CD14-positive monocyte (primary cell): ENCODE measurements around the gene DIS3L2. TPM values are rescaled to one million over a fixed set of nuclear protein-coding genes. Genes with fewer than 3 reads are reported as not detected.
A peak's percentile ranks its signal among the peaks of the same experiment; 100 is the strongest.

Source experiments
- DNase-seq, 3 donors: peaks; one replicate each; pipeline ENCODE4 v3.0.0-alpha.2; 2011 to 2022
- H2AFZ ChIP-seq: 2 replicates; pipeline ENCODE4 v1.6.0; 2012; ENCODE audit warnings: mild to moderate bottlenecking, low read depth, low read length, inconsistent platforms; ENCODE audit not compliant: insufficient read depth, poor library complexity, severe bottlenecking
- H3K27ac ChIP-seq, 2 donors: 1 replicate in 1 of 2; 2 replicates in 1 of 2; pipeline ENCODE4 v1.5.1; 2012 to 2013; ENCODE audit warnings: low read length in 2 of 2, control low read depth in 1 of 2, inconsistent platforms in 1 of 2, low read depth in 1 of 2, mild to moderate bottlenecking in 1 of 2
- H3K27me3 ChIP-seq, 2 donors: one replicate each; pipeline versions ENCODE4 v1.6.0 to v1.6.1; 2011 to 2013; ENCODE audit warnings: low read length in 2 of 2; ENCODE audit not compliant: control insufficient read depth in 2 of 2, insufficient read depth in 2 of 2
- H3K36me3 ChIP-seq, 2 donors: replicated peaks in 1 of 2; 1 replicate in 1 of 2; 2 replicates in 1 of 2; pipeline versions ENCODE4 v1.5.1 to v1.6.1; 2012 to 2013; ENCODE audit warnings: low read length in 2 of 2, control low read depth in 1 of 2, inconsistent platforms in 1 of 2, mild to moderate bottlenecking in 1 of 2; ENCODE audit not compliant: insufficient read depth in 2 of 2, control insufficient read depth in 1 of 2
- H3K4me1 ChIP-seq, 2 donors: 1 replicate in 1 of 2; 2 replicates in 1 of 2; pipeline versions ENCODE4 v1.5.1 to v1.6.1; 2012 to 2013; ENCODE audit warnings: low read length in 2 of 2, control low read depth in 1 of 2, inconsistent platforms in 1 of 2, mild to moderate bottlenecking in 1 of 2, moderate library complexity in 1 of 2; ENCODE audit not compliant: insufficient read depth in 2 of 2, control insufficient read depth in 1 of 2
- H3K4me2 ChIP-seq: replicated peaks from 2 replicates; pipeline ENCODE3; 2012; ENCODE audit warnings: low read length, moderate library complexity, mild to moderate bottlenecking; ENCODE audit not compliant: poor library complexity, severe bottlenecking; ENCODE audit errors: extremely low read depth
- H3K4me3 ChIP-seq, 3 experiments: fragments of 200-600 bp in 1 of 3; sonication (generic) in 1 of 3; replicated peaks in 1 of 3; 1 replicate in 2 of 3; 2 replicates in 1 of 3; pipeline ENCODE4 v1.5.1; 2011 to 2013; ENCODE audit warnings: low read length in 3 of 3, mild to moderate bottlenecking in 3 of 3, control low read depth in 2 of 3, low read depth in 2 of 3, inconsistent platforms in 1 of 3, moderate library complexity in 1 of 3
- H3K79me2 ChIP-seq: 2 replicates; pipeline ENCODE4 v1.6.0; 2012; ENCODE audit warnings: mild to moderate bottlenecking, control low read depth, inconsistent platforms, low read length, moderate library complexity; ENCODE audit not compliant: insufficient read depth
- H3K9ac ChIP-seq: 2 replicates; pipeline ENCODE4 v1.6.0; 2017; ENCODE audit warnings: low read length, mild to moderate bottlenecking; ENCODE audit not compliant: insufficient read depth, poor library complexity, severe bottlenecking
- H3K9me3 ChIP-seq, 2 donors: replicated peaks in 1 of 2; 1 replicate in 1 of 2; 2 replicates in 1 of 2; pipeline versions ENCODE4 v1.5.1 to v1.6.1; 2012 to 2013; ENCODE audit warnings: low read length in 2 of 2, control low read depth in 1 of 2; ENCODE audit not compliant: control insufficient read depth in 1 of 2, insufficient read depth in 1 of 2
- H4K20me1 ChIP-seq: 2 replicates; pipeline ENCODE4 v1.6.0; 2012; ENCODE audit warnings: mild to moderate bottlenecking, low read length, control low read depth, moderate library complexity; ENCODE audit not compliant: insufficient read depth
- H3K27ac Mint-ChIP-seq, 7 donors: one replicate each; pipeline ENCODE4 v1.8.0; 2020; ENCODE audit warnings: mild to moderate bottlenecking in 7 of 7, mixed read lengths in 7 of 7, moderate library complexity in 6 of 7, inconsistent platforms in 2 of 7
- H3K27me3 Mint-ChIP-seq, 3 donors: one replicate each; pipeline ENCODE4 v1.8.0; 2021 to 2022; ENCODE audit warnings: low read depth in 3 of 3, mild to moderate bottlenecking in 3 of 3, mixed read lengths in 3 of 3, moderate library complexity in 3 of 3, inconsistent platforms in 1 of 3
- H3K36me3 Mint-ChIP-seq, 2 donors: one replicate each; pipeline ENCODE4 v1.8.0; 2020; ENCODE audit warnings: mixed read lengths in 2 of 2, inconsistent platforms in 1 of 2, mild to moderate bottlenecking in 1 of 2
- H3K4me1 Mint-ChIP-seq: one replicate; pipeline ENCODE4 v1.8.0; 2020; ENCODE audit warnings: mild to moderate bottlenecking, mixed read lengths
- H3K4me3 Mint-ChIP-seq, 2 donors: one replicate each; pipeline ENCODE4 v1.8.0; 2020; ENCODE audit warnings: mild to moderate bottlenecking in 2 of 2, mixed read lengths in 2 of 2, moderate library complexity in 1 of 2
- H3K9me3 Mint-ChIP-seq, 7 donors: one replicate each; pipeline ENCODE4 v1.8.0; 2020 to 2022; ENCODE audit warnings: mixed read lengths in 7 of 7, mild to moderate bottlenecking in 6 of 7, moderate library complexity in 6 of 7, inconsistent platforms in 2 of 7
- WGBS: methylation state at CpG from one replicate; pipeline ENCODE4 v1.1.5; 2013; ENCODE audit warnings: missing lambda C conversion rate; ENCODE audit not compliant: insufficient coverage; 5-methylcytosine and 5-hydroxymethylcytosine counted together
- intact Hi-C, 2 donors: fragments of 100-400 bp; cut with micrococcal nuclease; formaldehyde crosslinking; loops; one replicate each; pipeline versions ENCODE4 v1.15.0 to v1.15.1; 2023
- polyA plus RNA-seq, 3 donors: library from polyadenylated mRNA; depleted of rRNA in 1 of 3; unstranded in 2 of 3; stranded (reverse) in 1 of 3; fragments of 300-500 nt in 2 of 3; fragments of >200 nt in 1 of 3; fragmentation: Illumina TruSeq in 2 of 3; gene quantifications; 1 replicate in 2 of 3; 2 replicates in 1 of 3; pipeline ENCODE4 v1.2.3, GENCODE V29; 2012 to 2021
- TF ChIP-seq, protein P1 (sequence below): fragments of 200-600 bp; IDR thresholded peaks from one replicate; pipeline ENCODE4 v1.8.0; 2022; ENCODE audit warnings: antibody characterized with exemption, mild to moderate bottlenecking

The DIS3L2 gene
- polyA plus RNA-seq, 3 donors = 6.0 to 21.7 (median 6.4) TPM

DNA sequence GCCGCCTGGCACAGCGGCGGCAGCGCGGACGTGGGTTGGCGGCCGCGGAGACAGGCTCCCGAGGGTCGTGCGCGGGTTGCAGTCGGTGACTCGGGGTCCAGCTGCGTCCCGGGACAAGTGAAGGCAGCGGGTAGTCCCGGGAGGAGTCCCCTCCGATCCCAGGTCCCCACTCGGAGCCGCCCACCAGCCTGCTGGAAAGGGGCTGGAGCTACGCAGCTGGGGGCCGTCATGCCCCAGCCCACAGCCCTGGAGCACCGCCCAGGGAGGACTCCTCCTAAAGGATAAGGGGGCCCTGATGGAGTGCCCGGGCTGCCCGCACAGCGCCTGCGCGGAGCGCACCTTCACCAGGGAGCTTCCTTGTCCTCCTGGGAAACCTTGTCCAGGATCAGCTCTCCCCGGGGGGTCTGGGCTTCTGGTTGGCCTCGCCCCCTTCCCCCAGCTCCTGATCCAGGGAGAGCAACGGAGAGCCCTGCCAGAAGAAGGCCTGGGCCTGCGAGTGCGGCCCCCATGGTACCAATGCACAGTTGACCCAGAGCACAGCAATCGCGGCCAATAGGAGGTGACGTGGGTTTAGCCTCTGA is 391.1 kb downstream of the DIS3L2 start:
- Mint-ChIP-seq H3K27me3 (peaks cover 40 to 64% (median 42%) of the 10 kb centered on the region in 3 donors), H3K4me3 (peak overlapping the region in 1 of 2 donors; percentile 15), H3K4me1 (no peaks in the 10 kb centered on the region), H3K27ac (no peak overlapping the region), H3K36me3 (no peaks in the 10 kb centered on the region), H3K9me3 (peaks cover 0 to 13% (median 8%) of the 10 kb centered on the region in 7 donors)
- Histone ChIP-seq H3K4me1 (no peaks in the 10 kb centered on the region), H2AFZ (no peak overlapping the region), H3K9ac (no peak overlapping the region), H4K20me1 (no peaks in the 10 kb centered on the region), H3K27ac (no peak overlapping the region), H3K36me3 (no peaks in the 10 kb centered on the region), H3K4me3 (no peak overlapping the region), H3K9me3 (no peaks in the 10 kb centered on the region), H3K4me2 (no peak overlapping the region), H3K79me2 (no peaks in the 10 kb centered on the region), H3K27me3 (peaks cover 2 to 44% of the 10 kb centered on the region in 2 donors)
- intact Hi-C loops = no loop called here
- TF ChIP-seq, protein P1, sequence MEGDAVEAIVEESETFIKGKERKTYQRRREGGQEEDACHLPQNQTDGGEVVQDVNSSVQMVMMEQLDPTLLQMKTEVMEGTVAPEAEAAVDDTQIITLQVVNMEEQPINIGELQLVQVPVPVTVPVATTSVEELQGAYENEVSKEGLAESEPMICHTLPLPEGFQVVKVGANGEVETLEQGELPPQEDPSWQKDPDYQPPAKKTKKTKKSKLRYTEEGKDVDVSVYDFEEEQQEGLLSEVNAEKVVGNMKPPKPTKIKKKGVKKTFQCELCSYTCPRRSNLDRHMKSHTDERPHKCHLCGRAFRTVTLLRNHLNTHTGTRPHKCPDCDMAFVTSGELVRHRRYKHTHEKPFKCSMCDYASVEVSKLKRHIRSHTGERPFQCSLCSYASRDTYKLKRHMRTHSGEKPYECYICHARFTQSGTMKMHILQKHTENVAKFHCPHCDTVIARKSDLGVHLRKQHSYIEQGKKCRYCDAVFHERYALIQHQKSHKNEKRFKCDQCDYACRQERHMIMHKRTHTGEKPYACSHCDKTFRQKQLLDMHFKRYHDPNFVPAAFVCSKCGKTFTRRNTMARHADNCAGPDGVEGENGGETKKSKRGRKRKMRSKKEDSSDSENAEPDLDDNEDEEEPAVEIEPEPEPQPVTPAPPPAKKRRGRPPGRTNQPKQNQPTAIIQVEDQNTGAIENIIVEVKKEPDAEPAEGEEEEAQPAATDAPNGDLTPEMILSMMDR = no peak
- DNase-seq = no peak
- 57% methylated on average over 39 of the region's 39 CpGs for WGBS

DNA sequence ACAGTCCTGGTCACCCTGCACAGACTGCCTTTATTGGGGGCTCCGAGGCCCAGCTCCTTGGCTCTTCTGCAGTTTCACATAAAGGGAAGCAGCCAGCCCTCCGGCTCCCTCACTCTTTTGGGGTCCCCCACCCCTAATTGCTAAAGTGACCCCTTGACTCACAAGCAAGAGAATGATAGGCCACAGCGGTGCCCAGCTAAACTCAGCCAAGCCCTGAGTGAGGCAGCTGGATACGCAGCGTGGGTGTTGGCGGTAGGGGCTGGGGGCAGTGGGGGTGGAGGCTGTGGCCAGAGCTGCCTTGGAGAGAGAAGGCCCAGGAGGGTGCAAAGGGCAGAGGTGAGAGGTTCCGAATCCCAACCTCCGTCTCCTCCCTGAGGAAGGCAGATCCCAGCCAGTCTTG is 391.6 kb downstream of the DIS3L2 start:
- no peak for DNase-seq
- intact Hi-C loops = no loop called here

More for the DNA sequence above, 391.6 kb downstream of the DIS3L2 start:
- Histone ChIP-seq H3K4me2 (no peak overlapping the region), H3K4me1 (no peaks in the 10 kb centered on the region), H3K9me3 (no peaks in the 10 kb centered on the region), H3K36me3 (no peaks in the 10 kb centered on the region), H3K9ac (no peak overlapping the region), H3K27me3 (peaks cover 2 to 44% of the 10 kb centered on the region in 2 donors), H3K79me2 (no peaks in the 10 kb centered on the region), H3K27ac (no peak overlapping the region), H4K20me1 (no peaks in the 10 kb centered on the region), H3K4me3 (no peak overlapping the region), H2AFZ (no peak overlapping the region)
- Mint-ChIP-seq H3K9me3 (peaks cover 0 to 13% (median 8%) of the 10 kb centered on the region in 7 donors), H3K27me3 (peaks cover 37 to 61% (median 42%) of the 10 kb centered on the region in 3 donors), H3K36me3 (no peaks in the 10 kb centered on the region), H3K4me1 (no peaks in the 10 kb centered on the region), H3K27ac (no peak overlapping the region), H3K4me3 (peak overlapping the region in 1 of 2 donors; percentile 15)
- WGBS = 98% methylated on average over 7 of the region's 8 CpGs
- TF ChIP-seq, protein P1 = no peak
